Right lobe of liver (tissue), 6 donors: Measurements from ENCODE around the gene MBTPS2. TPM values are rescaled to one million over a fixed set of nuclear protein-coding genes. Genes with fewer than 3 reads are reported as not detected.

ENCODE experiments used
- ATAC-seq, 4 donors: fragments of 200-7000 bp; cut with Tn5 transposase; one replicate each; pipeline ENCODE4 v1.9.1; 2020; ENCODE audit warnings: mild to moderate bottlenecking in 4 of 4, moderate library complexity in 4 of 4
- DNase-seq, 3 donors: peaks; one replicate each; pipeline ENCODE4 v3.0.0-alpha.2; 2020
- H3K27ac ChIP-seq, 3 donors: fragments of 200-600 bp; one replicate each; pipeline ENCODE4 v1.8.0; 2022
- H3K27me3 ChIP-seq, 2 donors: fragments of 200-600 bp; one replicate each; pipeline ENCODE4 v1.8.0; 2022
- H3K36me3 ChIP-seq, 4 donors: fragments of 200-600 bp; sonication (generic) in 1 of 4; one replicate each; pipeline versions ENCODE4 v1.5.1 to v1.8.0; 2017 to 2022; ENCODE audit warnings: control low read depth in 1 of 4
- H3K4me1 ChIP-seq, 4 donors: fragments of 200-600 bp; sonication (generic) in 1 of 4; one replicate each; pipeline versions ENCODE4 v1.5.1 to v1.8.0; 2017 to 2022; ENCODE audit warnings: control low read depth in 1 of 4
- H3K4me3 ChIP-seq, 3 donors: fragments of 200-600 bp; one replicate each; pipeline ENCODE4 v1.8.0; 2022
- H3K9me3 ChIP-seq, 4 donors: fragments of 200-600 bp; sonication (generic) in 1 of 4; one replicate each; pipeline versions ENCODE4 v1.5.1 to v1.8.0; 2017 to 2022; ENCODE audit warnings: control low read depth in 1 of 4
- CTCF ChIP-seq, 4 donors: fragments of 200-600 bp in 3 of 4; fragments of 450-650 bp in 1 of 4; IDR thresholded peaks; one replicate each; pipeline versions ENCODE4 v1.5.1 to v1.8.0; 2016 to 2022; ENCODE audit warnings: antibody characterized with exemption in 4 of 4, mild to moderate bottlenecking in 2 of 4
- POLR2A ChIP-seq: fragments of 450-650 bp; IDR thresholded peaks from one replicate; pipeline ENCODE4 v1.6.1; 2017; ENCODE audit warnings: antibody characterized with exemption, mild to moderate bottlenecking
- WGBS: methylation state at CpG from one replicate; pipeline ENCODE4 v1.1.6; 2018; ENCODE audit warnings: low coverage, low lambda C conversion rate; ENCODE audit not compliant: insufficient coverage; ENCODE audit errors: missing lambda C conversion rate; 5-methylcytosine and 5-hydroxymethylcytosine counted together
- intact Hi-C, 2 donors: fragments of 100-400 bp; cut with DNase I; formaldehyde crosslinking; loops; one replicate each; pipeline versions ENCODE4 v1.11.2 to v1.14.1; 2022
- total RNA-seq, 6 experiments: library from RNA; depleted of rRNA in 2 of 6; stranded (reverse); fragments of >200 nt in 2 of 6; fragmentation: NEBNext Ultra II Directional in 3 of 6; extraction: Animal tissue kit (Norgen Biotek cat#: 25700) in 3 of 6; gene quantifications; one replicate each; pipeline versions ENCODE4 v1.1.0 to v1.2.4, GENCODE V29; 2016 to 2023
- donor health status: DM: no; HTN: yes; CAD: no.
- donor health status: DM: no; HTN: no; CAD: no.
- donor health status: DM: no; HTN: no; CAD: no.
- donor health status: DM: no; HTN: yes; CAD: no.
- donor health status: DM: no; HTN: yes; CAD: no.

MBTPS2 gene
- total RNA-seq, 6 experiments from 2014 or later: 10.0 to 13.6 (median 11.0) TPM

GRCh38 chrX:21847342-21847741, 7.9 kb downstream of the MBTPS2 start:
- ATAC-seq (no peak), DNase-seq (no peak)
- Histone ChIP-seq H3K27ac (no peak overlapping the region), H3K4me3 (no peak overlapping the region), H3K36me3 (peaks cover 0 to 19% (median 0%) of the 10 kb centered on the region in 4 donors), H3K27me3 (no peaks in the 10 kb centered on the region), H3K9me3 (no peaks in the 10 kb centered on the region), H3K4me1 (peaks cover 0 to 3% (median 0%) of the 10 kb centered on the region in 4 donors)
- 63% methylated on average over 1 of the region's 1 CpG for WGBS
- no peak for TF ChIP-seq CTCF (IDR thresholded peaks at IDR 0.05)
- TF ChIP-seq POLR2A: no peak
- intact Hi-C loops: no loop called here

GRCh38 chrX:21853578-21853977, 14.2 kb downstream of the MBTPS2 start:
- no peak for DNase-seq
- H3K4me3 ChIP-seq: no peak overlapping the region
- no peaks in the 10 kb centered on the region for H3K9me3 ChIP-seq
- no peak overlapping the region for H3K27ac ChIP-seq
- intact Hi-C loops: no loop called here
- no peaks in the 10 kb centered on the region for H3K4me1 ChIP-seq
- H3K36me3 ChIP-seq: peaks cover 0 to 7% (median 0%) of the 10 kb centered on the region in 4 donors
- H3K27me3 ChIP-seq: no peaks in the 10 kb centered on the region
- no peak for TF ChIP-seq POLR2A
- TF ChIP-seq CTCF (IDR thresholded peaks at IDR 0.05): no peak
- no peak for ATAC-seq

DNA sequence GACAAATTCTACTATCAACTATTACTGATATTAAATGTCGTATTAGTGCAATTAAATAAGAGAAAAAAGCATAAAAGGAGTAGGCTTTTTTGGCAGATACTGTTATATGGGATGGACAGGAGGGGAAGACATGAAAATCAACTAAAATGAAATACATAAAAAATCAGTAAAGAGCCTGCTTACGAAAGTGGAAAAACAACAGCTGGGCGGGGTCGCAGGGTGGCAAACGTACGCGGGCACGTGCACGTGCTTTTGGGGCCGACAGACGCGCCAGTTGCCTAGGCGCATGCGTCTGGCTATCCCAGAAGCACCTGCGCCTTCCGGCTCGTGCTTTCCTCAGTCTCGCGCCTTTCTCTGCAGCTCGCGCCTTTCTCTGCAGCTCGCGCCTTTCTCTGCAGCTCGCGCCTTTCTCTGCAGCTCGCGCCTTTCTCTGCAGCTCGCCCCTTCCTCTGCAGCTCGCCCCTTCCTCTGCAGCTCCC, 16.6 kb downstream of the MBTPS2 start, which contains the start of gene YY2:
Gene YY2 (plus strand): TSS at position 51 of the 479 bp plus-strand sequence. CDS start 498 bp downstream, outside the sequence.
- no peak for ATAC-seq
- H3K27me3 ChIP-seq: no peaks in the 10 kb centered on the region
- DNase-seq: no peak
- TF ChIP-seq CTCF (IDR thresholded peaks at IDR 0.05) (no peak), POLR2A (no peak)
- no peak within 1 kb of the TSS for H3K27ac ChIP-seq
- peaks cover 0 to 7% (median 0%) of the 10 kb centered on the region in 4 donors for H3K36me3 ChIP-seq
- H3K4me1 ChIP-seq: no peaks in the 10 kb centered on the region
- no peaks in the 10 kb centered on the region for H3K9me3 ChIP-seq
- no peak within 1 kb of the TSS for H3K4me3 ChIP-seq
- intact Hi-C loops: no loop called here
- 81% methylated on average over 25 of the region's 29 CpGs for WGBS

- intact Hi-C loops: no loop called here
- no peak for DNase-seq
- no peak for ATAC-seq
- Histone ChIP-seq H3K9me3 (no peaks in the 10 kb centered on the region), H3K4me1 (no peaks in the 10 kb centered on the region), H3K27ac (no peak overlapping the region), H3K27me3 (no peaks in the 10 kb centered on the region), H3K4me3 (no peak overlapping the region), H3K36me3 (peaks cover 0 to 7% (median 0%) of the 10 kb centered on the region in 4 donors)
- 89% methylated on average over 10 of the region's 21 CpGs for WGBS
- TF ChIP-seq POLR2A (no peak), CTCF (IDR thresholded peaks at IDR 0.05) (no peak)
These were observed 17.1 kb downstream of the MBTPS2 start for GRCh38 chrX:21856504-21856903.

DNA sequence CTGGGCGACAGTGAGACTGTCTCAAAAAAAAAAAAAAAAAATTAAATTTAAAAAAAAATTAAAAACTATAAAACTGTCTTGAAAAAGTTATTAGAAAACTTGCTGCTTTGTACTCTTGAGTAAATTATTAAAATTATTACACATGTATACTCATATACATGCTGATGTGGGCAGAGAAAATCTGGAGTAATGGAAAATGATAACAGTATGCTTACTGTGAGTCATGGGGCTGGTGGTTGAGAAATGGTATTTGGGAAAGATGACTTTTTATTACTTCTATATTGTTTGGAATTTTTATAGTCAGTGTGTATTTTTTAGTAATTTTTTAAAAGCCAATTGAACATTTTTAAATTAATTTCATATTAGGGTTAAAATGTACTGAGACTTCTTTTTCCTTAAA, 23.8 kb downstream of the MBTPS2 start:
- H3K27ac ChIP-seq: no peak overlapping the region

More for the DNA sequence above, 23.8 kb downstream of the MBTPS2 start:
- Histone ChIP-seq H3K4me1 (no peaks in the 10 kb centered on the region), H3K4me3 (no peak overlapping the region), H3K9me3 (no peaks in the 10 kb centered on the region), H3K36me3 (no peaks in the 10 kb centered on the region), H3K27me3 (no peaks in the 10 kb centered on the region)
- TF ChIP-seq POLR2A (no peak), CTCF (IDR thresholded peaks at IDR 0.05) (no peak)
- intact Hi-C loops: no loop called here
- DNase-seq: no peak
- WGBS: 100% methylated on average over 1 of the region's 1 CpG
- ATAC-seq: no peak
